HepG2 (cell line): ENCODE data around the gene TP53. TPM values are rescaled to one million over a fixed set of nuclear protein-coding genes. Genes with fewer than 3 reads are reported as not detected.

Experiments
- ATAD3A ChIP-seq: sonication (generic); formaldehyde crosslinking; IDR thresholded peaks from 2 replicates; pipeline ENCODE4 v1.4.0; 2020; ENCODE audit warnings: missing genetic modification reagents
- EHMT2 ChIP-seq: fragments of 200-600 bp; sonication (generic); IDR thresholded peaks from 2 replicates; pipeline ENCODE4 v1.7.0; 2017; ENCODE audit warnings: antibody characterized with exemption, low read depth, low read length, borderline replicate concordance
- HNRNPK ChIP-seq: fragments of 200-400 bp; formaldehyde crosslinking; IDR thresholded peaks from 2 replicates; pipeline ENCODE4 v1.6.1; 2018; ENCODE audit warnings: low read length, low read depth, moderate library complexity, mild to moderate bottlenecking; ENCODE audit not compliant: poor library complexity, severe bottlenecking
- KAT8 ChIP-seq: IDR thresholded peaks from 2 replicates; pipeline ENCODE4 v1.6.1; 2016; ENCODE audit warnings: missing genetic modification reagents, missing compliant biosample characterization
- MAF1 ChIP-seq: sonication (generic); formaldehyde crosslinking; IDR thresholded peaks from 2 replicates; pipeline ENCODE4 v1.5.0; 2020; ENCODE audit warnings: missing genetic modification reagents, borderline replicate concordance
- SNAPC2 ChIP-seq: sonication (generic); formaldehyde crosslinking; IDR thresholded peaks from 2 replicates; pipeline ENCODE4 v1.8.1; 2022; ENCODE audit warnings: mild to moderate bottlenecking, missing genetic modification reagents
- TP53 ChIP-seq: sonication (generic); formaldehyde crosslinking; conservative IDR thresholded peaks from 2 replicates; pipeline ENCODE4 v1.4.0; 2020; ENCODE audit warnings: missing genetic modification reagents
- ZBTB1 ChIP-seq: sonication (generic); formaldehyde crosslinking; IDR thresholded peaks from 2 replicates; pipeline ENCODE4 v1.4.0; 2020; ENCODE audit warnings: missing genetic modification reagents, borderline replicate concordance
- ZNF335 ChIP-seq: sonication (generic); formaldehyde crosslinking; IDR thresholded peaks from 2 replicates; pipeline ENCODE4 v1.4.0; 2020; ENCODE audit warnings: missing genetic modification reagents
- ZNF652 ChIP-seq: IDR thresholded peaks from 2 replicates; pipeline ENCODE4 v1.6.1; 2016; ENCODE audit warnings: low read depth, borderline replicate concordance
- ZNF792 ChIP-seq: IDR thresholded peaks from 2 replicates; pipeline ENCODE4 v1.6.1; 2016
- ZNF83 ChIP-seq: sonication (generic); formaldehyde crosslinking; IDR thresholded peaks from 2 replicates; pipeline ENCODE4 v1.4.0; 2020; ENCODE audit warnings: missing genetic modification reagents, mild to moderate bottlenecking, borderline replicate concordance
- polyA plus RNA-seq, 8 experiments: library from polyadenylated mRNA; depleted of rRNA in 3 of 8; stranded (reverse) in 7 of 8; unstranded in 1 of 8; fragments of >200 nt; fragmentation: Illumina TruSeq in 4 of 8; extraction: Trizol in 4 of 8; gene quantifications; 2 replicates each; pipeline versions ENCODE4 v1.2.1 to v1.2.3, GENCODE V29; 2011 to 2016; ENCODE audit warnings: low read depth in 4 of 8, missing spikeins in 1 of 8, mixed read lengths in 1 of 8; ENCODE audit not compliant: insufficient read depth in 1 of 8
- total RNA-seq, 5 experiments: library from RNA; depleted of rRNA; stranded (reverse); fragments of >200 nt; fragmentation: Illumina TruSeq; extraction: Trizol; gene quantifications; 2 replicates each; pipeline ENCODE4 v1.2.3, GENCODE V29; 2016; ENCODE audit warnings: low read depth in 1 of 5
- TF ChIP-seq, protein P1 (sequence below), 2 experiments: fragments of 450-650 bp in 1 of 2; sonication (generic) in 1 of 2; formaldehyde crosslinking in 1 of 2; IDR thresholded peaks; 2 replicates each; pipeline versions ENCODE4 v1.6.1 to v1.8.0; 2016 to 2022; ENCODE audit warnings: antibody characterized with exemption in 1 of 2, mild to moderate bottlenecking in 1 of 2, missing genetic modification reagents in 1 of 2
- TF ChIP-seq, protein P2 (sequence below): sonication (generic); formaldehyde crosslinking; IDR thresholded peaks from 2 replicates; pipeline ENCODE4 v1.4.0; 2020; ENCODE audit warnings: mild to moderate bottlenecking, missing genetic modification reagents
- TF ChIP-seq, protein P3 (sequence below): sonication (generic); formaldehyde crosslinking; IDR thresholded peaks from 2 replicates; pipeline ENCODE4 v1.4.0; 2020; ENCODE audit warnings: missing genetic modification reagents

The TP53 gene
- total and polyA plus RNA-seq, 2 of the 13 experiments (the other 11 are each of a cell fraction or from before 2014, with no cell fraction given), result 17.1 to 29.9 TPM

DNA sequence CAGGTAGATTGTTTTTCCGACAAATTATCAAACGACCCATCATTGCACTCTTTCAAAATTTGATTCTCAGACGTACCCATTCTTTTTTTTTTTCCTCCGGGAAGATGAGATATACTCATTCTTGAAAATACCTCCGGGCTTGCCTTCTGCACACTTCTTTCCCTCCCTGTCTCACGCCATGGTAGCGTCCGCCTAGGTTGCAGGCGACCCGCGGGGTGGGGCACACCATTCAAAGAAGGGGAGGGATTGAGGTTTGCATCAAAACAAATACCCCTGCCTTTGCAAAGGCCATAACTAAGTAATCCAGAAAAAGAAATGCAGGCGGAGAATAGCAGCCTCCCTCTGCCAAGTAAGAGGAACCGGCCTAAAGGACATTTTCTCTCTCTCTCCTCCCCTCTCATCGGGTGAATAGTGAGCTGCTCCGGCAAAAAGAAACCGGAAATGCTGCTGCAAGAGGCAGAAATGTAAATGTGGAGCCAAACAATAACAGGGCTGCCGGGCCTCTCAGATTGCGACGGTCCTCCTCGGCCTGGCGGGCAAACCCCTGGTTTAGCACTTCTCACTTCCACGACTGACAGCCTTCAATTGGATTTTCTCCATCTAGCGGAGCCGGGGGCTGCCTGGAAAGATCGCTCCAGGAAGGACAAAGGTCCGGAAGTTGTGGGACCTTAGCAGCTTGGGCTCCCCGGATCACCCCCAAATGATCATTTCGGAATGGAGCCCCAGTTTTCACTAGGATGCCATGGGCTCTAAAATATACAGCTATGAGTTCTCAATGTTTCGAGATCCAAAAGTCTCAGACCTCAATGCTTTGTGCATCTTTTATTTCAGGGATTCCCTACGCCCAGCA is 843 bp downstream of the TP53 start (continued):
- TF ChIP-seq, protein P1, sequence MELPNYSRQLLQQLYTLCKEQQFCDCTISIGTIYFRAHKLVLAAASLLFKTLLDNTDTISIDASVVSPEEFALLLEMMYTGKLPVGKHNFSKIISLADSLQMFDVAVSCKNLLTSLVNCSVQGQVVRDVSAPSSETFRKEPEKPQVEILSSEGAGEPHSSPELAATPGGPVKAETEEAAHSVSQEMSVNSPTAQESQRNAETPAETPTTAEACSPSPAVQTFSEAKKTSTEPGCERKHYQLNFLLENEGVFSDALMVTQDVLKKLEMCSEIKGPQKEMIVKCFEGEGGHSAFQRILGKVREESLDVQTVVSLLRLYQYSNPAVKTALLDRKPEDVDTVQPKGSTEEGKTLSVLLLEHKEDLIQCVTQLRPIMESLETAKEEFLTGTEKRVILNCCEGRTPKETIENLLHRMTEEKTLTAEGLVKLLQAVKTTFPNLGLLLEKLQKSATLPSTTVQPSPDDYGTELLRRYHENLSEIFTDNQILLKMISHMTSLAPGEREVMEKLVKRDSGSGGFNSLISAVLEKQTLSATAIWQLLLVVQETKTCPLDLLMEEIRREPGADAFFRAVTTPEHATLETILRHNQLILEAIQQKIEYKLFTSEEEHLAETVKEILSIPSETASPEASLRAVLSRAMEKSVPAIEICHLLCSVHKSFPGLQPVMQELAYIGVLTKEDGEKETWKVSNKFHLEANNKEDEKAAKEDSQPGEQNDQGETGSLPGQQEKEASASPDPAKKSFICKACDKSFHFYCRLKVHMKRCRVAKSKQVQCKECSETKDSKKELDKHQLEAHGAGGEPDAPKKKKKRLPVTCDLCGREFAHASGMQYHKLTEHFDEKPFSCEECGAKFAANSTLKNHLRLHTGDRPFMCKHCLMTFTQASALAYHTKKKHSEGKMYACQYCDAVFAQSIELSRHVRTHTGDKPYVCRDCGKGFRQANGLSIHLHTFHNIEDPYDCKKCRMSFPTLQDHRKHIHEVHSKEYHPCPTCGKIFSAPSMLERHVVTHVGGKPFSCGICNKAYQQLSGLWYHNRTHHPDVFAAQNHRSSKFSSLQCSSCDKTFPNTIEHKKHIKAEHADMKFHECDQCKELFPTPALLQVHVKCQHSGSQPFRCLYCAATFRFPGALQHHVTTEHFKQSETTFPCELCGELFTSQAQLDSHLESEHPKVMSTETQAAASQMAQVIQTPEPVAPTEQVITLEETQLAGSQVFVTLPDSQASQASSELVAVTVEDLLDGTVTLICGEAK (IDR thresholded peaks at IDR 0.05), result no peak
- TF ChIP-seq, protein P1 (CRISPR knock-in tag; IDR thresholded peaks at IDR 0.05), result peak; percentile 37; the same call in 1 of the 2 replicates
- TF ChIP-seq HNRNPK (no peak), EHMT2 (no peak), TP53 (0 out of 2 replicates have a peak, but pooled peaks have one; percentile 45), KAT8 (CRISPR knock-in tag) (no peak; the same call in none of the 2 replicates), ZNF335 (CRISPR knock-in tag) (peak; percentile 67; the same call in 1 of the 2 replicates), ZNF83 (no peak), MAF1 (CRISPR knock-in tag) (no peak), ZBTB1 (no peak), ZNF792 (no peak), ATAD3A (CRISPR knock-in tag) (no peak), ZNF652 (CRISPR knock-in tag) (no peak), SNAPC2 (CRISPR knock-in tag) (no peak)
- TF ChIP-seq, protein P2, sequence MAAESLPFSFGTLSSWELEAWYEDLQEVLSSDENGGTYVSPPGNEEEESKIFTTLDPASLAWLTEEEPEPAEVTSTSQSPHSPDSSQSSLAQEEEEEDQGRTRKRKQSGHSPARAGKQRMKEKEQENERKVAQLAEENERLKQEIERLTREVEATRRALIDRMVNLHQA (CRISPR knock-in tag), result no peak
- TF ChIP-seq, protein P3, sequence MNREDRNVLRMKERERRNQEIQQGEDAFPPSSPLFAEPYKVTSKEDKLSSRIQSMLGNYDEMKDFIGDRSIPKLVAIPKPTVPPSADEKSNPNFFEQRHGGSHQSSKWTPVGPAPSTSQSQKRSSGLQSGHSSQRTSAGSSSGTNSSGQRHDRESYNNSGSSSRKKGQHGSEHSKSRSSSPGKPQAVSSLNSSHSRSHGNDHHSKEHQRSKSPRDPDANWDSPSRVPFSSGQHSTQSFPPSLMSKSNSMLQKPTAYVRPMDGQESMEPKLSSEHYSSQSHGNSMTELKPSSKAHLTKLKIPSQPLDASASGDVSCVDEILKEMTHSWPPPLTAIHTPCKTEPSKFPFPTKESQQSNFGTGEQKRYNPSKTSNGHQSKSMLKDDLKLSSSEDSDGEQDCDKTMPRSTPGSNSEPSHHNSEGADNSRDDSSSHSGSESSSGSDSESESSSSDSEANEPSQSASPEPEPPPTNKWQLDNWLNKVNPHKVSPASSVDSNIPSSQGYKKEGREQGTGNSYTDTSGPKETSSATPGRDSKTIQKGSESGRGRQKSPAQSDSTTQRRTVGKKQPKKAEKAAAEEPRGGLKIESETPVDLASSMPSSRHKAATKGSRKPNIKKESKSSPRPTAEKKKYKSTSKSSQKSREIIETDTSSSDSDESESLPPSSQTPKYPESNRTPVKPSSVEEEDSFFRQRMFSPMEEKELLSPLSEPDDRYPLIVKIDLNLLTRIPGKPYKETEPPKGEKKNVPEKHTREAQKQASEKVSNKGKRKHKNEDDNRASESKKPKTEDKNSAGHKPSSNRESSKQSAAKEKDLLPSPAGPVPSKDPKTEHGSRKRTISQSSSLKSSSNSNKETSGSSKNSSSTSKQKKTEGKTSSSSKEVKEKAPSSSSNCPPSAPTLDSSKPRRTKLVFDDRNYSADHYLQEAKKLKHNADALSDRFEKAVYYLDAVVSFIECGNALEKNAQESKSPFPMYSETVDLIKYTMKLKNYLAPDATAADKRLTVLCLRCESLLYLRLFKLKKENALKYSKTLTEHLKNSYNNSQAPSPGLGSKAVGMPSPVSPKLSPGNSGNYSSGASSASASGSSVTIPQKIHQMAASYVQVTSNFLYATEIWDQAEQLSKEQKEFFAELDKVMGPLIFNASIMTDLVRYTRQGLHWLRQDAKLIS (CRISPR knock-in tag), result no peak
